ENCODE results near the gene ELMO1. TPM values are rescaled to one million over a fixed set of nuclear protein-coding genes. Genes with fewer than 3 reads are reported as not detected.

Gene ELMO1
- total RNA-seq, 6 donors from 2014 or later = 51.4 to 204 (median 73.7) TPM

DNA sequence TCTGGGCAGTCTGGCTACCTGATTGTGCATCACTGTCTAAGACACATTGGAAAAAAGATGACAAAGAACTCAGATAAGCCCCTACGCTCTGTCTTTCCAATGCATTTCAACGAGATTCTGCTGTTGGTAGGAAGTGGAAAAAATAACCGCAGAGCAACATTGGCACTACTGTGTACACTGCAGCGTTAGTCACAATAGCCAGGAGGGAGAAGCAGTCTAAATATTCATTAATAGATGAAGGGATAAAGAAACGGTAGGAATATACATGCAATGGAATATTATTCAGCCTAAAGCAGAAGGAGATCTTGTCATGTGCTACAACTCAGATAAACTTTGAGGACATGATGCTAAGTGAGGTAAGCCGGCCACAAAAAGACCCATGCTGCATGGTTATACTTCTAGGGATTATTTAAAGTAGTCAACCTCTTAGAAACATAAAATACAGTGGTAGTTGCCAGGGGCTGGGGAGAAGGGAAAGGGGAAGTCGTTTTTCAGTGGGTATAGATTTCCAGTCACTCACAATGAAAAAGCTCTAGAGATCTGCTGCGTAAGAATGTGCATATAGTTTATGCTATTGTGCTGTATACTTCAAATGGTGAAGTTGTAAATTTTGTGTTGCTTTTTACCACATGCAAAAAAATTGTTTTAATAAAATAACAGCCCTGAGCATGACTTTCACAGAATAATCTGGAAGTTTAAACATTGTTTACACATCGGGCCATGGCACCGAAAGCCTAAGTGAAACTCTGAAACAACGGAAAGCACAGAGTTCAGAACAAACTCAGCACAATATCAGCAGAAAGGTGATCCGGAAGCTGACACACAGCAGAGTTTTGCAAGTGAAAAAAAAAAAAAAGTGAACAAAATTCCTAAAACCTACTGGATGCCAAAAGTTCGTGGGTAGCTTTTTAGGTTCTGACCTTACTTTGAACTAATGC lies 40.1 kb downstream of the ELMO1 start:
- H3K9me3 ChIP-seq = peaks cover 0 to 4% (median 0%) of the 10 kb centered on the region in 4 donors
- TF ChIP-seq, protein P1, sequence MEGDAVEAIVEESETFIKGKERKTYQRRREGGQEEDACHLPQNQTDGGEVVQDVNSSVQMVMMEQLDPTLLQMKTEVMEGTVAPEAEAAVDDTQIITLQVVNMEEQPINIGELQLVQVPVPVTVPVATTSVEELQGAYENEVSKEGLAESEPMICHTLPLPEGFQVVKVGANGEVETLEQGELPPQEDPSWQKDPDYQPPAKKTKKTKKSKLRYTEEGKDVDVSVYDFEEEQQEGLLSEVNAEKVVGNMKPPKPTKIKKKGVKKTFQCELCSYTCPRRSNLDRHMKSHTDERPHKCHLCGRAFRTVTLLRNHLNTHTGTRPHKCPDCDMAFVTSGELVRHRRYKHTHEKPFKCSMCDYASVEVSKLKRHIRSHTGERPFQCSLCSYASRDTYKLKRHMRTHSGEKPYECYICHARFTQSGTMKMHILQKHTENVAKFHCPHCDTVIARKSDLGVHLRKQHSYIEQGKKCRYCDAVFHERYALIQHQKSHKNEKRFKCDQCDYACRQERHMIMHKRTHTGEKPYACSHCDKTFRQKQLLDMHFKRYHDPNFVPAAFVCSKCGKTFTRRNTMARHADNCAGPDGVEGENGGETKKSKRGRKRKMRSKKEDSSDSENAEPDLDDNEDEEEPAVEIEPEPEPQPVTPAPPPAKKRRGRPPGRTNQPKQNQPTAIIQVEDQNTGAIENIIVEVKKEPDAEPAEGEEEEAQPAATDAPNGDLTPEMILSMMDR (IDR thresholded peaks at IDR 0.05) = no peak
- no peak for TF ChIP-seq POLR2AphosphoS5 (IDR thresholded peaks at IDR 0.05)
- no peak for TF ChIP-seq POLR2A (IDR thresholded peaks at IDR 0.05)
- no peak for TF ChIP-seq EP300 (IDR thresholded peaks at IDR 0.05)
- no peaks in the 10 kb centered on the region for H3K36me3 ChIP-seq
- WGBS, 2 donors = 29 to 36% methylated on average over 13 of the region's 13 CpGs
- peak overlapping the region in 1 of 4 donors; percentile 17 for H3K4me3 ChIP-seq
- DNase-seq (no peak), ATAC-seq (ENCODE audit: low FRiP score in 2 of 2) (peak in 1 of 2 donors; percentile 11)
- H3K27me3 ChIP-seq = no peaks in the 10 kb centered on the region
- peak overlapping the region in 2 of 4 donors; percentile 44 to 54 for H3K27ac ChIP-seq
- peaks cover 19 to 35% (median 25%) of the 10 kb centered on the region in 4 donors for H3K4me1 ChIP-seq

- DNase-seq (no peak), ATAC-seq (ENCODE audit: low FRiP score in 2 of 2) (peak in 1 of 2 donors; percentile 71)
- Histone ChIP-seq H3K9me3 (no peaks in the 10 kb centered on the region), H3K4me3 (no peak overlapping the region), H3K4me1 (peaks cover 15 to 28% (median 20%) of the 10 kb centered on the region in 4 donors), H3K27me3 (no peaks in the 10 kb centered on the region), H3K27ac (no peak overlapping the region), H3K36me3 (no peaks in the 10 kb centered on the region)
- 54 to 66% methylated on average over 9 of the region's 9 CpGs for WGBS, 2 donors
- peak in 1 of 2 donors; percentile 19 for TF ChIP-seq POLR2AphosphoS5 (IDR thresholded peaks at IDR 0.05)
- no peak for TF ChIP-seq EP300 (IDR thresholded peaks at IDR 0.05)
Measured at GRCh38 chr7:37405603-37406122, 43.0 kb downstream of the ELMO1 start.

- no peak for TF ChIP-seq POLR2A (IDR thresholded peaks at IDR 0.05)
- TF ChIP-seq, protein P1 (IDR thresholded peaks at IDR 0.05) = no peak
- TF ChIP-seq EP300 (IDR thresholded peaks at IDR 0.05) = no peak
- no peak for TF ChIP-seq POLR2AphosphoS5 (IDR thresholded peaks at IDR 0.05)
- H3K27me3 ChIP-seq = no peaks in the 10 kb centered on the region
- no peak overlapping the region for H3K27ac ChIP-seq
- H3K36me3 ChIP-seq = no peaks in the 10 kb centered on the region
- no peak overlapping the region for H3K4me3 ChIP-seq
- WGBS, 2 donors = 65 to 66% methylated on average over 5 of the region's 5 CpGs
- DNase-seq = no peak
- peaks cover 15 to 22% (median 18%) of the 10 kb centered on the region in 4 donors for H3K4me1 ChIP-seq
- no peak for ATAC-seq (ENCODE audit: low FRiP score in 2 of 2)
- H3K9me3 ChIP-seq = no peaks in the 10 kb centered on the region
Measured at GRCh38 chr7:37405128-37405527, 43.5 kb downstream of the ELMO1 start.

DNA sequence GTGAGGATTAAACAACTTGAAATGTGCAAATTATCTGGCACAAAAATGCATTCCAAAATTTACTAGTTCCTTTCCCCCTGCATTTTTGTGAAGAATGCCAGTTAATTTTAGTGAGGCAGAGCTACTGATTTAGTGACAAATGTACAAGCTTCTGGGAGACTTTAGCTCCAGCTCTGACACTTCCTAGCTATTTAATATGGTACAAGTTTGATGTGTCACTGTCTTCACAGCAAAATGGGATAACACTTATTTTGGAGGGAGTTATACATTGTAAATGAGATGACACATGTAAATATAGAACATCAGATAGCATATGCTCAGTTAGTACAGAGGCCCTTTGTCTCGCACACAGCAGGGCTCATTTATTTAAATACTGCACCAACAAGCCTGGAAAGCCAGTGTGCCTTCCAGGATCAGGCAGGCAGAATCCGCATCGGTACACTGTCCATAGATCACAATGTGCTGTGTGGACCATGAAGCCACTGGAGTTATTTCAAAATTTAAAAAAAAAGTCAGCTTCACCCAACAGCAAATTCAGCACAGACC lies 48.7 kb downstream of the ELMO1 start:
- ATAC-seq (ENCODE audit: low FRiP score in 2 of 2) (no peak), DNase-seq (no peak)
- H3K27ac ChIP-seq = no peak overlapping the region
- no peak overlapping the region for H3K4me3 ChIP-seq
- TF ChIP-seq EP300 (IDR thresholded peaks at IDR 0.05) = no peak
- TF ChIP-seq, protein P1 (IDR thresholded peaks at IDR 0.05) = no peak
- TF ChIP-seq POLR2AphosphoS5 (IDR thresholded peaks at IDR 0.05) = no peak
- TF ChIP-seq POLR2A (IDR thresholded peaks at IDR 0.05) = no peak
- H3K9me3 ChIP-seq = no peaks in the 10 kb centered on the region
- H3K36me3 ChIP-seq = no peaks in the 10 kb centered on the region
- H3K27me3 ChIP-seq = no peaks in the 10 kb centered on the region
- H3K4me1 ChIP-seq = peaks cover 0 to 16% (median 6%) of the 10 kb centered on the region in 4 donors
- 88 to 96% methylated on average over 3 of the region's 3 CpGs for whole genome bisulfite sequencing, 2 donors

DNA sequence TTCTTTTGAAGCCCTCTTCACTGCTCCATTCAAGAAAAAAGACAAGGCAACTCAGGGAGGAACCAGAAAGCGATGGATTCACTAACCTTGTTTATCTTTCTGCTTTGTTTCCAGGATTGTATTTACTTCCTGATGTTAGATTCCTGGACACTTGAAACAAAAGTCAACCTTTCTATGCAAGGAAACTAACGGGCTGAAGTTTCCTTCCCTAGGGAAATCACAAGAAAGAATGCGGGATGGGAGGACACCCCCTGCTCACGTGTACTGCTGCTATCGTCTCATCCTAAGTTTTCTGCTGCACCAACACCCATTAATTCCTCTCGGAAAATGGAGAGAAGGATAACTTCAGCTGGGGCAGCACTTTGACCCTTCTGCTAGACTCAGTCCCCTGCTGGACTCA lies 50.3 kb downstream of the ELMO1 start:
- Histone ChIP-seq H3K36me3 (no peaks in the 10 kb centered on the region), H3K27ac (peak overlapping the region in 2 of 4 donors; percentile 11 to 29), H3K27me3 (no peaks in the 10 kb centered on the region), H3K4me3 (no peak overlapping the region), H3K9me3 (no peaks in the 10 kb centered on the region), H3K4me1 (peaks cover 0 to 20% (median 6%) of the 10 kb centered on the region in 4 donors)
- ATAC-seq (ENCODE audit: low FRiP score in 2 of 2) (no peak), DNase-seq (no peak)
- TF ChIP-seq POLR2A (IDR thresholded peaks at IDR 0.05) = no peak
- TF ChIP-seq POLR2AphosphoS5 (IDR thresholded peaks at IDR 0.05) = no peak
- TF ChIP-seq EP300 (IDR thresholded peaks at IDR 0.05) = no peak
- TF ChIP-seq, protein P1 (IDR thresholded peaks at IDR 0.05) = no peak
- WGBS, 2 donors = 41 to 65% methylated on average over 6 of the region's 6 CpGs
